ENCODE measurements around the gene ANKH.

DNA sequence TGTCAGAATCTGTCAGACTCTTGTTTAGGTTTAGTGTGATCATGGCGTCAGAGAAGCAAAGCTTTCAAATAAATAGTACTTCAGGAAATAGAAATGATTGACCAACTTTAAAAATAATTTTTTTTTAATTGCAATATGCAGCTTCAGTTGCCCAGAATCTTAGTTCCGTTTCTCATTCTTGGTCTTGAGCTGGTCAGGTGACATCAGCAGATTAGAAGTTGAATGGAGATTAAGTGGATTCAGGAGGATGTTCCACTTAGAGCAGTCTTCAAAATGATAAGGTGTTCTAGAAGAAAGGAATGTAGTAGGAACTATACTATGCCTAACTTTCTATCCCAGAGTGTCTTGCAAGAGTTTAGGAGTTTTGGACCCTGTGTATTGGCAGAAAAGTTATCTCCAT, 176.4 kb downstream of the ANKH start:
- TF ChIP-seq EZH2 (IDR thresholded peaks at IDR 0.05; ENCODE audit: borderline replicate concordance, insufficient read depth, low read depth, low read length, poor library complexity, severe bottlenecking), result no peak
- TF ChIP-seq, protein P1, sequence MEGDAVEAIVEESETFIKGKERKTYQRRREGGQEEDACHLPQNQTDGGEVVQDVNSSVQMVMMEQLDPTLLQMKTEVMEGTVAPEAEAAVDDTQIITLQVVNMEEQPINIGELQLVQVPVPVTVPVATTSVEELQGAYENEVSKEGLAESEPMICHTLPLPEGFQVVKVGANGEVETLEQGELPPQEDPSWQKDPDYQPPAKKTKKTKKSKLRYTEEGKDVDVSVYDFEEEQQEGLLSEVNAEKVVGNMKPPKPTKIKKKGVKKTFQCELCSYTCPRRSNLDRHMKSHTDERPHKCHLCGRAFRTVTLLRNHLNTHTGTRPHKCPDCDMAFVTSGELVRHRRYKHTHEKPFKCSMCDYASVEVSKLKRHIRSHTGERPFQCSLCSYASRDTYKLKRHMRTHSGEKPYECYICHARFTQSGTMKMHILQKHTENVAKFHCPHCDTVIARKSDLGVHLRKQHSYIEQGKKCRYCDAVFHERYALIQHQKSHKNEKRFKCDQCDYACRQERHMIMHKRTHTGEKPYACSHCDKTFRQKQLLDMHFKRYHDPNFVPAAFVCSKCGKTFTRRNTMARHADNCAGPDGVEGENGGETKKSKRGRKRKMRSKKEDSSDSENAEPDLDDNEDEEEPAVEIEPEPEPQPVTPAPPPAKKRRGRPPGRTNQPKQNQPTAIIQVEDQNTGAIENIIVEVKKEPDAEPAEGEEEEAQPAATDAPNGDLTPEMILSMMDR (IDR thresholded peaks at IDR 0.05), result no peak
